B cell (primary cell): ENCODE data around the gene TBC1D1. TPM values are rescaled to one million over a fixed set of nuclear protein-coding genes. Genes with fewer than 3 reads are reported as not detected.

ENCODE experiments used
- ATAC-seq: fragments of 200-7000 bp; cut with Tn5 transposase; one replicate; pipeline ENCODE4 v1.10.0; 2021; ENCODE audit warnings: low read depth, mild to moderate bottlenecking, moderate number of reproducible peaks, moderate library complexity
- CTCF ChIA-PET: fragments of 350-600 bp; sonication (Branson Sonifier 250); formaldehyde crosslinking; loops from one replicate; lab custom pipeline; 2021; ENCODE audit warnings: antibody characterized with exemption, inconsistent platforms; lab: Charles Lee
- POLR2A ChIA-PET: fragments of 350-600 bp; sonication (Branson Sonifier 250); formaldehyde crosslinking; loops from one replicate; lab custom pipeline; 2021; ENCODE audit warnings: antibody characterized with exemption; lab: Charles Lee
- DNase-seq: peaks from one replicate; pipeline ENCODE4 v3.0.0; 2013
- H2AFZ ChIP-seq: 2 replicates; pipeline ENCODE4 v1.6.1; 2012; ENCODE audit warnings: mild to moderate bottlenecking, low read depth, low read length; ENCODE audit not compliant: insufficient read depth, poor library complexity, severe bottlenecking
- H3K27ac ChIP-seq, 2 donors: 1 replicate in 1 of 2; 2 replicates in 1 of 2; pipeline ENCODE4 v1.5.1; 2012 to 2013; ENCODE audit warnings: low read length in 2 of 2, mild to moderate bottlenecking in 2 of 2, moderate library complexity in 1 of 2
- H3K27me3 ChIP-seq, 4 experiments: fragments of 200-600 bp in 1 of 4; sonication (generic) in 1 of 4; replicated peaks in 1 of 4; 1 replicate in 2 of 4; 2 replicates in 2 of 4; pipeline versions ENCODE4 v1.6.1 to v1.7.0; 2013 to 2016; ENCODE audit warnings: low read length in 3 of 4, mild to moderate bottlenecking in 2 of 4, mixed read lengths in 1 of 4, moderate library complexity in 1 of 4; ENCODE audit not compliant: insufficient read depth in 4 of 4, control insufficient read depth in 3 of 4; ENCODE audit errors: control extremely low read depth in 1 of 4
- H3K36me3 ChIP-seq, 2 experiments: replicated peaks in 1 of 2; 1 replicate in 1 of 2; 2 replicates in 1 of 2; pipeline versions ENCODE4 v1.6.1 to v1.7.1; 2013; ENCODE audit warnings: low read length in 1 of 2; ENCODE audit not compliant: insufficient read depth in 2 of 2, control insufficient read depth in 1 of 2; ENCODE audit errors: control extremely low read depth in 1 of 2, extremely low read depth in 1 of 2
- H3K4me1 ChIP-seq, 2 donors: fragments of 200-600 bp in 1 of 2; sonication (generic) in 1 of 2; 1 replicate in 1 of 2; 2 replicates in 1 of 2; pipeline versions ENCODE4 v1.5.1 to v1.6.1; 2013 to 2017; ENCODE audit warnings: low read length in 2 of 2; ENCODE audit not compliant: control insufficient read depth in 2 of 2, insufficient read depth in 2 of 2
- H3K4me2 ChIP-seq: replicated peaks from 2 replicates; pipeline ENCODE3; 2012; ENCODE audit warnings: mild to moderate bottlenecking, low read depth, low read length; ENCODE audit not compliant: poor library complexity, severe bottlenecking
- H3K4me3 ChIP-seq, 5 experiments: fragments of 200-600 bp in 1 of 5; sonication (generic) in 1 of 5; 1 replicate in 3 of 5; 2 replicates in 2 of 5; pipeline versions ENCODE4 v1.5.1 to v1.7.0; 2011 to 2016; ENCODE audit warnings: low read length in 4 of 5, mild to moderate bottlenecking in 4 of 5, low read depth in 2 of 5, control low read depth in 1 of 5, moderate library complexity in 1 of 5; ENCODE audit not compliant: insufficient read depth in 1 of 5; ENCODE audit errors: control extremely low read depth in 1 of 5, extremely low read depth in 1 of 5
- H3K79me2 ChIP-seq: fragments of 200-600 bp; sonication (generic); one replicate; pipeline ENCODE4 v1.6.0; 2016; ENCODE audit warnings: low read length; ENCODE audit not compliant: control insufficient read depth, insufficient read depth
- H3K9ac ChIP-seq: fragments of 200-600 bp; sonication (generic); 2 replicates; pipeline ENCODE4 v1.6.1; 2017; ENCODE audit warnings: mild to moderate bottlenecking, low read length, moderate library complexity
- H3K9me3 ChIP-seq, 3 donors: one replicate each; pipeline versions ENCODE4 v1.6.1 to v1.7.1; 2013; ENCODE audit warnings: low read length in 2 of 3; ENCODE audit not compliant: control insufficient read depth in 2 of 3, insufficient read depth in 1 of 3; ENCODE audit errors: control extremely low read depth in 1 of 3
- H4K20me1 ChIP-seq: 2 replicates; pipeline ENCODE4 v1.6.0; 2012; ENCODE audit warnings: mild to moderate bottlenecking, low read length; ENCODE audit not compliant: insufficient read depth, control insufficient read depth, poor library complexity, severe bottlenecking
- H3K27ac Mint-ChIP-seq: one replicate; pipeline ENCODE4 v1.8.0; 2021; ENCODE audit warnings: mixed read lengths
- H3K27me3 Mint-ChIP-seq: one replicate; pipeline ENCODE4 v1.8.0; 2021; ENCODE audit warnings: mixed read lengths
- H3K4me1 Mint-ChIP-seq: one replicate; pipeline ENCODE4 v1.8.0; 2021; ENCODE audit warnings: mixed read lengths
- H3K4me3 Mint-ChIP-seq: one replicate; pipeline ENCODE4 v1.8.0; 2021; ENCODE audit warnings: mixed read lengths
- H3K9me3 Mint-ChIP-seq: one replicate; pipeline ENCODE4 v1.8.0; 2022; ENCODE audit warnings: mixed read lengths; ENCODE audit not compliant: insufficient read depth
- CTCF ChIP-seq: fragments of 200-600 bp; IDR thresholded peaks from one replicate; pipeline ENCODE4 v1.8.0; 2022; ENCODE audit warnings: antibody characterized with exemption, mild to moderate bottlenecking
- EZH2 ChIP-seq: IDR thresholded peaks from 2 replicates; pipeline ENCODE4 v1.6.1; 2012; ENCODE audit warnings: borderline replicate concordance, low read depth, mild to moderate bottlenecking, moderate library complexity, low read length; ENCODE audit not compliant: insufficient read depth, poor library complexity, severe bottlenecking
- WGBS: methylation state at CpG from one replicate; pipeline ENCODE4 v1.1.5; 2013; ENCODE audit warnings: missing lambda C conversion rate; ENCODE audit not compliant: insufficient coverage; 5-methylcytosine and 5-hydroxymethylcytosine counted together
- intact Hi-C: fragments of 100-400 bp; cut with micrococcal nuclease; formaldehyde crosslinking; loops from one replicate; pipeline ENCODE4 v1.10.0; 2022
- polyA plus RNA-seq: library from polyadenylated mRNA; depleted of rRNA; stranded (reverse); fragments of >200 nt; gene quantifications from 2 replicates; pipeline ENCODE4 v1.2.3, GENCODE V29; 2012
- total RNA-seq, 2 donors: library from RNA; stranded (reverse); fragments of 120-200 nt in 1 of 2; gene quantifications; 1 replicate in 1 of 2; 2 replicates in 1 of 2; pipeline versions ENCODE4 v1.2.3 to v1.2.4, GENCODE V29; 2013 to 2022

TBC1D1 gene
- total and polyA plus RNA-seq, 2 donors (not counting 1 experiment from before 2014, with no cell fraction given) = 88.2 to 98.7 TPM

DNA sequence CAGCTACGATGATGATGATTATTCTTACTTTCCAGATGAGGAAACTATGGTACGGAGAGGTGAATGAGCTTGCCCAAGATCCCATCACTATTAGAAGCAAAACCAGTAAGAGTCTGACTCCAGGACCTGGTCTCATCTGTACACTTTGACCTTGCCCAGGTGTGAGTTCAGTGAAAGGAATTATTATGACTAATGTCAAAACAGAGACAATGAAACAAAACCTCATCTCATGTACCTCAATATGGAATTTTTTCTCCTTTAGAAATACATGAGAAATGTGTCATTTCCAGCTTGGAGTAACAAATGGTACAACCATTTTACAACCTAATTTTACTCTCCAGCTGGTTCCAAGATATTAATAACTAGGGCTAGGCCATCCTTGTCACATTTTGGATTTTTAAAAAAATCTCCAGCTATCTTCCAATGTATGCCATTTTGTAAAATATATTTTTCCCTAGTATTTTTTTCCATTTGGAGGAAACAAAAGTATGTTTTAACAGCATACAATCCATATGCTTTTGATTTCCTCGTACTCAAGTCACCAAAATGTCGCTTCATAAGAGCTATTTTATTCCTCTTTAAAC lies 283.1 kb downstream of the TBC1D1 start:
- H3K9me3 ChIP-seq = no peaks in the 10 kb centered on the region
- peaks cover 0 to 10% (median 1%) of the 10 kb centered on the region in 4 experiments for H3K27me3 ChIP-seq
- no CpG with 5 or more reads among the region's 4 CpGs for WGBS
- H2AFZ ChIP-seq = no peak overlapping the region
- peaks cover 26 to 31% of the 10 kb centered on the region in 2 donors for H3K4me1 ChIP-seq
- Mint-ChIP-seq H3K27me3 (peaks cover 22% of the 10 kb centered on the region), H3K4me3 (no peak overlapping the region), H3K27ac (no peak overlapping the region), H3K4me1 (peaks cover 25% of the 10 kb centered on the region), H3K9me3 (no peaks in the 10 kb centered on the region)
- H3K4me3 ChIP-seq = no peak overlapping the region
- H4K20me1 ChIP-seq = no peaks in the 10 kb centered on the region
- H3K9ac ChIP-seq = no peak overlapping the region
- H3K4me2 ChIP-seq = no peak overlapping the region
- intact Hi-C loops = no loop called here
- ChIA-PET POLR2A (interaction anchor here (0.5 to 0.6 kb wide), 2 partner anchors 42 to 960 kb away, joined by 4 to 5 read pairs; no protein-coding TSS in a partner anchor), CTCF (interaction anchor here (0.6 to 9.3 kb wide), 8 partner anchors 13 to 556 kb away, joined by 3 to 164 read pairs (median 4); no protein-coding TSS in a partner anchor)
- no peak for TF ChIP-seq CTCF
- no peak for TF ChIP-seq EZH2
- DNase-seq = no peak
- no peaks in the 10 kb centered on the region for H3K36me3 ChIP-seq
- no peaks in the 10 kb centered on the region for H3K79me2 ChIP-seq
- ATAC-seq = no peak
- no peak overlapping the region for H3K27ac ChIP-seq

DNA sequence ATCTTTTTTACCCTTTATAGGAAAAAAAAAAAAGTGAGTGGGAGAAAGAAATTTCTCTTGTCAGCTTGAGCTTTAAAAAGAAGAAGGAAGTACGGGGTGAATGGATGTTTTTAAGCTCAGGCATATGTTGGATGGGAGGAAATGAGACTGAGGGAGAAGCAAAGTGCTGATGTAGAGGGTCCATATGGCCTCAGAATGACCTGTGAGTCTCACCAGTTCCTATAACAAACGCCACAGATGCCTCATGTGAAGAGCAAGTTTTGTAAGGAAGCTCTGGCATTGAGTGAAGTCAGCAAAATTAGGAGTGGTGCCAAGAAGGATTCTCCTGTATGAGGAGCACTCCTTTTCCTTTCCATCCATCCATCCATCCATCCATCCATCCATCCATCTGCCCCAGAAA lies 283.9 kb downstream of the TBC1D1 start:
- intact Hi-C loops = loop anchor here (5.0 kb wide), 3 partner anchors 42 to 962 kb away; no protein-coding TSS in a partner anchor

More for the DNA sequence above, 283.9 kb downstream of the TBC1D1 start:
- peaks cover 28 to 36% of the 10 kb centered on the region in 2 donors for H3K4me1 ChIP-seq
- DNase-seq (no peak), ATAC-seq (no peak)
- CTCF ChIA-PET = interaction anchor here (0.6 to 9.3 kb wide), 6 partner anchors 112 to 555 kb away, joined by 3 to 164 read pairs (median 6); no protein-coding TSS in a partner anchor
- no peak overlapping the region for H3K4me2 ChIP-seq
- H3K9ac ChIP-seq = no peak overlapping the region
- no peak overlapping the region for H3K4me3 ChIP-seq
- no peaks in the 10 kb centered on the region for H3K79me2 ChIP-seq
- TF ChIP-seq CTCF (no peak), EZH2 (no peak)
- H3K27me3 ChIP-seq = peaks cover 0 to 10% (median 1%) of the 10 kb centered on the region in 4 experiments
- Mint-ChIP-seq H3K9me3 (no peaks in the 10 kb centered on the region), H3K27me3 (peaks cover 22% of the 10 kb centered on the region), H3K4me3 (no peak overlapping the region), H3K4me1 (peaks cover 30% of the 10 kb centered on the region), H3K27ac (no peak overlapping the region)
- WGBS = no CpG with 5 or more reads among the region's 2 CpGs
- H3K36me3 ChIP-seq = no peaks in the 10 kb centered on the region
- H4K20me1 ChIP-seq = no peaks in the 10 kb centered on the region
- POLR2A ChIA-PET = interaction anchor here (0.6 kb wide), 1 partner anchor 959 kb away, joined by 4 read pairs; no protein-coding TSS in a partner anchor
- no peaks in the 10 kb centered on the region for H3K9me3 ChIP-seq
- no peak overlapping the region for H2AFZ ChIP-seq
- H3K27ac ChIP-seq = no peak overlapping the region
